Activated CD4-positive, alpha-beta T cell treated with anti-CD3 and anti-CD28 coated beads for 36 hours (primary cell): Measurements from ENCODE around the gene DNAJB8. TPM values are rescaled to one million over a fixed set of nuclear protein-coding genes. Genes with fewer than 3 reads are reported as not detected.

Experiments
- ATAC-seq: fragments of 200-7000 bp; cut with Tn5 transposase; one replicate; pipeline ENCODE4 v1.10.0; 2021; ENCODE audit warnings: mild to moderate bottlenecking, moderate library complexity
- CTCF ChIA-PET: fragments of 350-600 bp; sonication (Branson Sonifier 250); formaldehyde crosslinking; loops from one replicate; lab custom pipeline; 2021; ENCODE audit warnings: antibody characterized with exemption; lab: Charles Lee
- POLR2A ChIA-PET: fragments of 350-600 bp; sonication (Branson Sonifier 250); formaldehyde crosslinking; loops from one replicate; lab custom pipeline; 2021; ENCODE audit warnings: antibody characterized with exemption, inconsistent platforms; lab: Charles Lee
- DNase-seq: peaks from one replicate; pipeline ENCODE4 v3.0.0-alpha.2; 2020
- H3K27ac Mint-ChIP-seq: one replicate; pipeline ENCODE4 v1.8.0; 2021; ENCODE audit warnings: mixed read lengths
- H3K27me3 Mint-ChIP-seq: one replicate; pipeline ENCODE4 v1.8.0; 2021; ENCODE audit warnings: mixed read lengths
- H3K36me3 Mint-ChIP-seq: one replicate; pipeline ENCODE4 v1.8.0; 2021; ENCODE audit warnings: low read depth, mixed read lengths
- H3K4me1 Mint-ChIP-seq: one replicate; pipeline ENCODE4 v1.8.0; 2021; ENCODE audit warnings: mixed read lengths
- H3K4me3 Mint-ChIP-seq: one replicate; pipeline ENCODE4 v1.8.0; 2021; ENCODE audit warnings: mild to moderate bottlenecking, moderate library complexity, mixed read lengths
- H3K9me3 Mint-ChIP-seq: one replicate; pipeline ENCODE4 v1.8.0; 2021; ENCODE audit warnings: low read depth, mixed read lengths
- intact Hi-C, 2 experiments: fragments of 100-400 bp; cut with DNase I in 1 of 2; cut with micrococcal nuclease in 1 of 2; formaldehyde crosslinking; loops; one replicate each; pipeline versions ENCODE4 v1.14.2 to v1.15.1; 2022 to 2024; cut with DNase I, micrococcal nuclease
- total RNA-seq, 2 experiments: library from RNA; stranded (reverse); gene quantifications; one replicate each; pipeline ENCODE4 v1.2.3, GENCODE V29; 2021

The DNAJB8 gene
- total RNA-seq, 2 experiments from 2014 or later, result not detected

DNA sequence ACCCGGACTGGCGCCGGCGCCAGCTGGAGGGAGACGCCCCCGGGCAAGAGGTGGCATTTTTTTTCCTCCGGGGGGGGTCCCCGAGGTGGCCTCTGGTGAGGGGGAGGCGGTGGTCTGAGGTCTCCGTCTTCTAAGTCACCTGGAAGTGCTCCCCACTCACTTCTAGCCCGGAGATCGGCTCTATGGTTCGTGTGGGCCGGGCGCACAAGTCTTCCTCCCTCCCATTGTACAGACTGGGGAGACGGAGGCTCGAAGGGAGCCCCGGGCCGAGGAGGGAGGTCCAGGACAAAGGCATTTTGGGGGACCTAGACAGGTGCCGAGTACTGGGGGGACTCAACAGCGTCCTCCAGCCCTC, 21.9 kb upstream of the DNAJB8 start:
- no peak for ATAC-seq
- peak; percentile 31 for DNase-seq
- Mint-ChIP-seq H3K27me3 (peaks cover 61% of the 10 kb centered on the region), H3K9me3 (no peaks in the 10 kb centered on the region), H3K27ac (no peak overlapping the region), H3K4me3 (peak overlapping the region; percentile 52), H3K4me1 (peaks cover 25% of the 10 kb centered on the region), H3K36me3 (no peaks in the 10 kb centered on the region)
- ChIA-PET POLR2A (no interaction called here), CTCF (interaction anchor here (0.7 kb wide), 1 partner anchor 374 kb away, joined by 3 read pairs; no protein-coding TSS in a partner anchor)
- intact Hi-C loops, result loop anchor here (2.0 to 5.0 kb wide), 3 partner anchors 40 to 120 kb away; no protein-coding TSS in a partner anchor

DNA sequence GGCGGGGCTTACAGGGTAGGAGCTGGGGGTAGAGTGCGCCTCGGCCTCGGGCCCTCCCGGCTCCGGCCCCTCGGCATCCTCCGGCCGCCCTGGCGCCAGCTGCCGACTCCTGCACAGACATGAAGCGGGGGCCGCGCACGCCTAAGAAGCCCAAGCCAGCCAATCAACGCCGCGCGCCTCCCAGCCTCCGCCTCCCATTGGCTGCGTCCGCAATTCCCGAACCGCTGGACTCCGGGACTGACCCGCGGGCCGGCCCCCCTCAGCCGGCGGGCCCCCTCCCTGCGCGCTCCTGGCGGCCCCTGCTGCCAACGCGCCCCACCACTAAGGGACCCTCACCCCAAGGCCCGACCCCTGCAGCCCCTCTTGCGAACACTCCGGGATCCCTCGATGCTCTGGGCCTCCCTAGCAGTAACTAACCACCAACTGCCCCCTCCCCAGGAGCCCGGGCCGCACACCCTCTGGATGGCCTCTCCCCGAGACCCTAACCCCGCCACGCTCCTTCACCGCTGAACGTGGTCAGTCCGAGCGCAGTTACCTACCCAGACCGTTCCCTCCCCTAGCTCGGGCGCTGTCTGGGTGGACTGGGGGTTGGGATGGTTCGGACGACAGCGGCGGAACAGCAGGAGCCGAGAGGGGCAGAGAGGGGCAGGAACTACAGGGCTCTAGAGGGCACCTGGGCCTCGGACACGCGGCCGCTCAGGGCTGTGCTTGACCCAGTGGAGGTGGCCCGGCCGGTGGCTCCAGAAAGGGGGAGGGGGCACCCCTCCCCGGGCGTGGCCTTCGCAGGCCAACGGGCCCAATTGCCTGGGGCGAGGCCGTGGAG, 21.3 kb upstream of the DNAJB8 start:
- DNase-seq, result peak; percentile 64
- ChIA-PET POLR2A (no interaction called here), CTCF (interaction anchor here (0.7 kb wide), 1 partner anchor 374 kb away, joined by 3 read pairs; no protein-coding TSS in a partner anchor)
- Mint-ChIP-seq H3K9me3 (no peaks in the 10 kb centered on the region), H3K4me1 (peaks cover 31% of the 10 kb centered on the region), H3K27ac (no peak overlapping the region), H3K36me3 (no peaks in the 10 kb centered on the region), H3K4me3 (peak overlapping the region; percentile 70), H3K27me3 (peaks cover 63% of the 10 kb centered on the region)
- intact Hi-C loops, result loop anchor here (2.0 to 5.0 kb wide), 3 partner anchors 39 to 121 kb away; no protein-coding TSS in a partner anchor
- ATAC-seq, result peak; percentile 49

DNA sequence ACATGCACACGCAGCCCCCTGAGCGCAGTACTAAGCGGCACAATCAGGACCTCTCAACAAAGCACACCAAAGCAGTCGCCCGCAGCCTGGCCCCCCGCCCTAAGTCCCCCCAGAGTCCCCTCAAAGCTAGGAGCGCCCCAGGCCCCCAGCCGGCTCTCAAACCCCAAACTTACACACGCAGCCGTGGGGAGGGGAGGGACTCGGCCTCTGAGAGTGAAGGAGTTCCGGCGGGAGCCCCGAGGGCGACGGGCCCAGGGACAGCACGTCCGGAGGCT, 20.8 kb upstream of the DNAJB8 start:
- Mint-ChIP-seq H3K36me3 (no peaks in the 10 kb centered on the region), H3K27me3 (peaks cover 67% of the 10 kb centered on the region), H3K4me1 (peaks cover 34% of the 10 kb centered on the region), H3K27ac (no peak overlapping the region), H3K4me3 (peak overlapping the region; percentile 70), H3K9me3 (no peaks in the 10 kb centered on the region)
- DNase-seq (no peak), ATAC-seq (peak; percentile 30)
- intact Hi-C loops, result loop anchor here in 1 of 2 experiments (5.0 kb wide), 1 partner anchor 40 kb away; no protein-coding TSS in a partner anchor
- POLR2A ChIA-PET, result no interaction called here
- CTCF ChIA-PET, result no interaction called here

DNA sequence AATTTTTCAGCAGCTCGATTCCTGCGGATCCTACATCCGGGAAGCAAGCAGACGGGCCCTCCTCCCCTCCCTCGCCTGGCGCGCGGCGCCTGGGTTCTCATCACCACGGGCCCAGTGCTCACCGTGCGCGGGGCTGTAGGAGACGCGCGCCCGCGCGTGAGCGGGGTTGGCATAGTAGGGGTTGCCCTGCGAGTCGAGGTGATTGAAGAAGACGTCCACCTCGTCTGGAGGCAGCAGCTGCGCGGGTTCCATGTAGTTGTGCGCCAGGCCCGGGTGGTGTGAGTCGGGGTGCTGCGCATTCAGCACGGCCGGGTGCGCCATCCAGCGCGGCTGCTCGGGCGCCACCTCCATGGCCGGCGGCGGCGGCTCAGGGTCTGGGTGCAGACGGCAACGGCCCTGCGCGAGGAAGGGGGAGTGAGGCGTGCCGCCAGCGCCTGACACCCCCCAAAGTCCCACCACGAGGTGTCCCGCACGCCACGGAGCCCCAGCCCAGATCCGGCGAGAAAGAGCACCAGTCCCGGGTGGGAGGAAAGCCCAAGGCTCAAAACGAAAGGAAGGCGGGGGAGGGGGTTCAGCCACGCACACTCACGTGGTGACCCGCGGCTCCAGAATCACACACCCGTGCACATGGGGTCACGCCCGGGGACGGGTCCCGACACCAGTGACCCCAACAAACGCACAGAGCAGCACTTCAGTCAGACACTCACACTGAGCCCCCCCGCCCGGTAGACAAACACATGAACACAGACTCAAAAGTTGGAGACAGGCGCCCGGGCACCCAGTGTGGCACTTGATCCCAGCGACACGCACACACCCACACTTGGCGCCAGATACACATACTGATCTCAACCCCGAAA, 20.2 kb upstream of the DNAJB8 start:
- intact Hi-C loops, result loop anchor here in 1 of 2 experiments (5.0 kb wide), 1 partner anchor 40 kb away; no protein-coding TSS in a partner anchor
- H3K27ac Mint-ChIP-seq, result no peak overlapping the region
- POLR2A ChIA-PET, result no interaction called here
- CTCF ChIA-PET, result interaction anchor here (1.0 kb wide), 1 partner anchor 10 kb away, joined by 5 read pairs; no protein-coding TSS in a partner anchor
- peaks cover 70% of the 10 kb centered on the region for H3K27me3 Mint-ChIP-seq
- peak; percentile 49 for DNase-seq
- ATAC-seq, result peak; percentile 17
- H3K36me3 Mint-ChIP-seq, result no peaks in the 10 kb centered on the region
- peaks cover 32% of the 10 kb centered on the region for H3K4me1 Mint-ChIP-seq
- peak overlapping the region; percentile 70 for H3K4me3 Mint-ChIP-seq
- no peaks in the 10 kb centered on the region for H3K9me3 Mint-ChIP-seq

DNA sequence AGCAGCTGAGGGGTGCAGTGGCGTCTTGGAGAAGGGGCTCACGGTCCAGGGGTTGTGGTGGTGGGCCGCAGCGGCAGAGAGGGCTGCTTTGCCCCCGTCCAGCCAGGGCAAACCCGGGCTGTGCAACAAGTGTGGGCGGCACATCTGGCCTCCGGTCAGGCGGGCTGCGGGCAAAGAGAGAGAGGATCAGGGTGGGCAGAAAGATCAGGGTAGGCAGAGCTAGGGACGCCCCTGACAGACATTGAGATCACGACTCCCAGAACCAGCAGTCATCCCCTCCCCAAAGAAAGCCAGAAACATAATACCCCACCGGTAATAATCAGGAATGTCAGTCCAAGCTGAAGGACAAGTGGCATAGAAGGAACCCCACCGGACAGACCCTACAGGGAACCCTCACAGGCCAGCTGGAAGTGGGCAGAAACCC, 19.5 kb upstream of the DNAJB8 start:
- peaks cover 69% of the 10 kb centered on the region for H3K27me3 Mint-ChIP-seq
- ATAC-seq (no peak), DNase-seq (no peak)
- H3K4me1 Mint-ChIP-seq, result peaks cover 27% of the 10 kb centered on the region
- peak overlapping the region; percentile 70 for H3K4me3 Mint-ChIP-seq
- POLR2A ChIA-PET, result no interaction called here
- H3K36me3 Mint-ChIP-seq, result no peaks in the 10 kb centered on the region
- H3K27ac Mint-ChIP-seq, result no peak overlapping the region
- H3K9me3 Mint-ChIP-seq, result no peaks in the 10 kb centered on the region
- CTCF ChIA-PET, result interaction anchor here (1.0 kb wide), 1 partner anchor 11 kb away, joined by 5 read pairs; no protein-coding TSS in a partner anchor
- intact Hi-C loops, result loop anchor here in 1 of 2 experiments (5.0 kb wide), 1 partner anchor 39 kb away; no protein-coding TSS in a partner anchor

- intact Hi-C loops, result loop anchor here in 1 of 2 experiments (5.0 kb wide), 1 partner anchor 38 kb away; no protein-coding TSS in a partner anchor
- Mint-ChIP-seq H3K27me3 (peaks cover 68% of the 10 kb centered on the region), H3K4me1 (peaks cover 27% of the 10 kb centered on the region), H3K4me3 (no peak overlapping the region), H3K27ac (no peak overlapping the region), H3K9me3 (no peaks in the 10 kb centered on the region), H3K36me3 (no peaks in the 10 kb centered on the region)
- ChIA-PET CTCF (interaction anchor here (1.0 kb wide), 1 partner anchor 12 kb away, joined by 5 read pairs; no protein-coding TSS in a partner anchor), POLR2A (no interaction called here)
- ATAC-seq, result no peak
- DNase-seq, result no peak
These were observed 18.9 kb upstream of the DNAJB8 start for GRCh38 chr3:128485282-128486204.

- ChIA-PET CTCF (interaction anchor here (0.7 to 1.0 kb wide), 5 partner anchors 12 to 409 kb away, joined by 3 to 5 read pairs (median 4); no protein-coding TSS in a partner anchor), POLR2A (no interaction called here)
- Mint-ChIP-seq H3K27me3 (peaks cover 60% of the 10 kb centered on the region), H3K36me3 (no peaks in the 10 kb centered on the region), H3K4me3 (no peak overlapping the region), H3K9me3 (no peaks in the 10 kb centered on the region), H3K4me1 (peaks cover 23% of the 10 kb centered on the region), H3K27ac (no peak overlapping the region)
- ATAC-seq (no peak), DNase-seq (no peak)
- intact Hi-C loops, result loop anchor here in 1 of 2 experiments (5.0 kb wide), 1 partner anchor 37 kb away; no protein-coding TSS in a partner anchor
These were observed 18.0 kb upstream of the DNAJB8 start for GRCh38 chr3:128484404-128485281.

GRCh38 chr3:128483657-128484403, 17.1 kb upstream of the DNAJB8 start:
- DNase-seq (no peak), ATAC-seq (no peak)
- ChIA-PET CTCF (interaction anchor here (0.7 to 1.0 kb wide), 6 partner anchors 13 to 408 kb away, joined by 3 to 5 read pairs (median 4); no protein-coding TSS in a partner anchor), POLR2A (no interaction called here)
- H3K4me3 Mint-ChIP-seq, result no peak overlapping the region
- no peaks in the 10 kb centered on the region for H3K9me3 Mint-ChIP-seq
- H3K4me1 Mint-ChIP-seq, result peaks cover 22% of the 10 kb centered on the region
- peaks cover 59% of the 10 kb centered on the region for H3K27me3 Mint-ChIP-seq
- intact Hi-C loops, result no loop called here
- no peak overlapping the region for H3K27ac Mint-ChIP-seq
- H3K36me3 Mint-ChIP-seq, result no peaks in the 10 kb centered on the region
